SH-SY5Y (cell line): ENCODE results near the gene SYNGR1.

Experiments used
- GATA2 ChIP-seq: IDR thresholded peaks from 2 replicates; pipeline ENCODE4 v1.6.1; 2011; ENCODE audit warnings: mild to moderate bottlenecking, low read depth, low read length
- GATA3 ChIP-seq: IDR thresholded peaks from 2 replicates; pipeline ENCODE4 v1.6.1; 2011; ENCODE audit warnings: low read depth, mild to moderate bottlenecking, low read length, moderate library complexity

DNA sequence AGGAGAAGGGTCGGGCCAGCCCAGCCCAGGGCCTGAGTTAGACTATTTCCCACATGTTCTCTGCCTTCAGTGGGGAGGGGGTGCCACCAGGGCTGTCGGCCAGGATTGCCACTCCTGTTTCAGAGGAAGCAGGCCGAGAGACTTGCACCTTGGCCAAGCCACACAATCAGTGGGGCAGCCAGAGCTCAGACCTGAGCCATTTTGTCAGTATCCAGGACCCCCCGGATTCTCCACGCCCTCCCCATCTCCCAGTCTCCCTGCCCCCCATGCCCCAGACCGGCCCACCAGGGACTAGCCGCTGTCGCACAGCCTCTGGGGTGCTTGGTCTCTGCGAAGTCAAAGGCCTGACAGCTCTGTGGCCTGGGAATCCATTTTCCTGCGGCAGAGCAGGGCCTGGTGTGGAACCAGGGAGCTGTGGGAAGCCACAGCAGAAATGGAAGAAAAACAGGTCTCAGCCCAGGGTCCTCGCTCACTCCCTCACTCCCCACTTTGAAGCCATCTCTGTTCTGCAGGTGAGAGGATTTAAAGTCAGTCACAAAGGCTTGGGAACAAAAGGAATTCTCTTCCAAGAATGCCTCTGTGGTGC is 81.5 kb downstream of the SYNGR1 start:
- TF ChIP-seq GATA2 (no peak), GATA3 (no peak)
